Measurements from ENCODE around the gene ACTBL2. TPM values are rescaled to one million over a fixed set of nuclear protein-coding genes. Genes with fewer than 3 reads are reported as not detected.
"Not testable (repeated sequence)": the region's sequence is repeated elsewhere in the genome, so short reads cannot be mapped to it uniquely, and the experiment has no call there.

ACTBL2 gene
- total RNA-seq, 1 experiment from 2014 or later, result 0.13 TPM

DNA sequence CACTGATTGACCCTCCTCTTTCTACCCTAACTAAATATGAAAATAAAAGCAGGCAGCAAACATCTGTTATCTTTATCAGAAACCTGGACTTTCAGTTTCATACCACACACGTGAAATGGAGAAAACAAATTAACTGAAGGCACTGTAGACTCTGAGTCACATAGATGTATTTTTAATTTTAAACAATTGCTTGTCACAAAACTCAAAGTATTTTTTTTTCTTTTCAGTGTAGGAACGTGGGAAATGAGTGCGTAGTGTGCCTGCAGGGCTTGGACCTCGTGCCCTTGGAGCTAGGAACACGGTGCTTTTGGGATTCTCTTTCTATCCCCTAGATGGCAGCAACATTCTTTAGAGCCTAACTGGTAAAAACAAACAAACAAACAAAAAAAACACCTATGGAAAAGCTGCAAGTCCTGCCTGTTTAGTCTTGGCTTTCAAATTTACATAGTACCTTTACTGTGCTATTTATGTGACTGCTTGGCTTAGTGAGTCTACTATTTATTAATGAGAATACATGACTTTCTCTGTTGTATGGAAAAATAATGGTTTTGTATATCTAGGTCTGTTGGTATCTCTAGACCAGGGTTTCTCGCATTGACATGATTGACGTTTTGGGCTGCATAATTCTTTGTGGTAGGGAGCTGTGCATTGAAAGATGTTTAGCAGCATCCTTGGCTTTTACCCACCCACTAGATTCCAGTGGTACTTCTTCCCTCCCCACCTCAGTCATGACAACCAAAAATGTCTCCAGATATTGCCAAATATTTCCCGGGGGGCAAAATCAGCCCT, 16.8 kb upstream of the ACTBL2 start:
- in situ Hi-C loops (cut with HindIII; ENCODE audit: low pct_unique_long_range_greater_than_20kb, low sequenced_read_pairs), result loop anchor here (10.0 kb wide), 1 partner anchor 55 kb away; no protein-coding TSS in a partner anchor
- DNase-seq (ENCODE audit: low read depth, low spot score), result peak; percentile 90

DNA sequence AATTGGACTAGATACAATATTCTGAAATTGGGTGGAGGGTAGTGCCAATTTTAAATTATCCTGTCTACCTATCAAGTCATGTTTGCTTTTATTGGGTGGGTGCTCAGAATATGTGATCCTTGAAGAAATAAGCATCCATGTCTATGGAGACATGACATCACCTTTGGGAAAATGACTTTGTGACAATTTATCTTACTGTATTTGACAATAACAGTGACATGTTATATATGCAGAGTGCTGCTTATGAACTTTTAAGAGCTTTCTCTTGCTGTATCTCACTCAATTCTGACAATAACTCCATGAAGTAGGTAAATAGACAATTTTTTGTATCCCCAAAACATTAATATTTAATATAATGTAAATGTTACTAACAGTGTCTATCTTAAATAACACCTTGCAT, 15.1 kb upstream of the ACTBL2 start:
- no peak for DNase-seq (ENCODE audit: low read depth, low spot score)
- in situ Hi-C loops (cut with HindIII; ENCODE audit: low pct_unique_long_range_greater_than_20kb, low sequenced_read_pairs), result loop anchor here (10.0 kb wide), 1 partner anchor 53 kb away; no protein-coding TSS in a partner anchor

DNA sequence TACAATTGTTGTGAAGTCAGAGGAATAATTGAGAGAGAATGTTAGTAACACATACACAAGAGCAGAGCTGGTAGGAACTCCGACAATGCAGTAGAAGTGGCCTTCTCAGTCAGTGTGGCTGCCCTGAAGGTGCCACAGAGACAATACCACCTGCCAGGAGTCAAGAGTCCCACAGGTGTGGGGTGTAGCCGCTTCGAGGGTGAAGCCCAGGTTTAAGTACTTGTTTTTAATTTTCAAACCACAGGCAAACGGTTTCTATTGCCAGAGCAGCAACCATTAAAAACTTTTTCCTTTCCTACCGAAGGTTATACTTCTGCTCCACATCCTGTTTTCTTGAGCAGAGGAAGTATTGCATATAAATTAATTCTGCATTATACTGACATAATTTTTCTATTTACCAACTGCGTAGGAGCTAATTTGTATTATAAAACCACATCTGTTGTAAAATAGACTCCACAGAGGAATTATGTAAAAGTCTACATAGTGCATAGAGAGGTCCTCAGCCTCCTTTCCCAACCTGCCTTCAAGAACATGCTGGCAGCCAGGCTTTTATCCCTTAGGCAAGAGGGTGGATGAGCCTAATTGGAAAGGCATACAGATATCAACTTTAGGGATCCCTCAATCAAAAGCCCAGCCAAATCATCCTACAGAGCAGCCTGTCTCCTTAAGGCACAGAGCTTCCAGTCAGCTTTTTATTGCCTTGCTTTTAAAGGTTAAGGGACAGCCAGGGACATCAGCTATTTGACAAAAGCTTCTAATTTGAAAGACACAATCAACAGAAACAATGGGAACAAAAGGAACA, 12.9 kb upstream of the ACTBL2 start:
- in situ Hi-C loops (cut with HindIII; ENCODE audit: low pct_unique_long_range_greater_than_20kb, low sequenced_read_pairs), result loop anchor here (10.0 kb wide), 1 partner anchor 51 kb away; no protein-coding TSS in a partner anchor
- peak; percentile 16 for DNase-seq (ENCODE audit: low read depth, low spot score)

DNA sequence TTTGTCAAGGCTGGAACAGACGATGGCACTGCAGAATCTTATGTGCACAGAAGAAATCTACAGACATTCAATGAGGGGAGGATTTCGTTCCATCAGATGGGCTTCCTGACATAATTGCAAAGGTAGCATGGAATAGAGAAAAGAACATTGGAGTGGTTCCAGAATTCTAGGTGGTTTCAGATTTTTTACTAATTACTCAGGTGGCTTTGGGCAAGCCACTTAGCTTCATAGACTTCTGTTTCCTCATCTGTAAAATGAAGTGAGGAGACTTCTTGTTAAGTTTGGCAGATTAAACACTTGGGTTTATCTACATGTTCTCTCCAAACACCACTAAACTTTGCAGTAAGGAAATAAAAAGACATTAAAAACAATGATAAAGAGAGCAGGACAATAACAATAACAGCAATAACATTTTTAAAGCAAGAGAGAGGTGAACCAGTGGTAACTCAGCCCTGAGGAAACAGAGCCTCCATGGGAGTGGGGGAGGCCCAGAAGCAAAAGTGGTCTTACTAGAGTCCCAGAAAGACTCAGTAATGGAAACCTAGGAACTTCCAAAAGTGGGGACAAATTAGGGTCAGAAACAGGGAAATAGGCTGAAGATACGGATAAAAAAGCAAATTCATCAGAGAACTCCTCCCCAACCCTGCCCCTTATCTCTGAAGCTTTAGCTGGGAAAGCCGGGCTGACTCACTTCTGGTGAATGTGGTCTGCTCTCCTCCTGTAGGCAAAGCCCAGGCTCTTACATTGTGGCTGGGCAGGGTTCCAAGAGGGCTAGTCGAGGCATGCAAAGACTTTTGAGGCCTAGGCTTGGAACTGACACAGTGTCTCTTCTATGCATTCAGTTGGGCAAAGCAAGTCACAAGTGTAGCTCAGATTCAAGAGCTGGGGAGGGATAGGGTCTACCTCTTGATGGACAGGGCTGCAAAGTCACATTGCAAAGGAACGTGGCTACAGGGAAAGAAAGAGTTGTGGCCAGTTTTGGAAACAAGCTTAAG, 11.8 kb upstream of the ACTBL2 start:
- in situ Hi-C loops (cut with HindIII; ENCODE audit: low pct_unique_long_range_greater_than_20kb, low sequenced_read_pairs), result loop anchor here (10.0 kb wide), 1 partner anchor 50 kb away; no protein-coding TSS in a partner anchor

DNA sequence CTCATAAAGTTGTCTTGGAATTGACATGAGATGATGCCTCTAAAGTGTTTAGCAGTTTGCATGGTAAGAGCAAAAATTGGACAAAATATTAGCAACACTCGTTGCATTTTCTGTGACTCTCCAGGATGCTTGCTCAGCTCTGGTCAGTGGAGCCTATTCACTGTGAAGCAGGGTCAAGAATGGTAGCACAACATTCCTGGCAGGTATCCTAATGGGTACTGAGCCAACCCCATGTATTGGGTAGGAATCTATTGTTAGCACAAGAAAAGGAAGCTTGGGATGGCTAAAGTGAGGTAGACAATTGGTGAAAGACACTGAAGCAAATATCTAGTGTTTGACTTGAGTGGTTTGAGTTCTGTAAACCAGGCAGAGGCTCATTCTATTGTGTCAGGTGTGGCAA, 10.4 kb upstream of the ACTBL2 start:
- DNase-seq (ENCODE audit: low read depth, low spot score), result no peak
- in situ Hi-C loops (cut with HindIII; ENCODE audit: low pct_unique_long_range_greater_than_20kb, low sequenced_read_pairs), result loop anchor here (10.0 kb wide), 1 partner anchor 48 kb away; no protein-coding TSS in a partner anchor

More for the DNA sequence above, 11.8 kb upstream of the ACTBL2 start:
- DNase-seq (ENCODE audit: low read depth, low spot score), result peak; percentile 95

DNA sequence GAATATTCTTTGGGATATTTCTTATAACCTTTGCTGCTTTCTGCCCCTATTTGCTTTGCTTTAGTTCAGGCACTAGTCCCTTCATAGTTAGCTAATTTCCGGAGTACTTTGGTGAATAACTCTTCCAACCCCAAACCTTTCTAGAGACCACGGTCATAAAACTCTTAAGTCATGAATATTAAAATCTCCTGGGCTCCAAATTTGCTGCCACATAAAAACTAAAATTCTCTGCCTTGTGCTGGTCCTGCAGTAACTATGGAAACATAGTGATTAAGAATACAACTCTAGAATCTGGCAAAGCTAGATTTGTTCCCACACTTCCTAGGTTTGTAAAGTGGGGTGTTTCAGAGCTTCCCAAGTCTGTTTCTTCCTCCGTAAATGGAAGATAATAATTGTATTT, 10.0 kb upstream of the ACTBL2 start:
- in situ Hi-C loops (cut with HindIII; ENCODE audit: low pct_unique_long_range_greater_than_20kb, low sequenced_read_pairs), result loop anchor here (10.0 kb wide), 1 partner anchor 48 kb away; no protein-coding TSS in a partner anchor

DNA sequence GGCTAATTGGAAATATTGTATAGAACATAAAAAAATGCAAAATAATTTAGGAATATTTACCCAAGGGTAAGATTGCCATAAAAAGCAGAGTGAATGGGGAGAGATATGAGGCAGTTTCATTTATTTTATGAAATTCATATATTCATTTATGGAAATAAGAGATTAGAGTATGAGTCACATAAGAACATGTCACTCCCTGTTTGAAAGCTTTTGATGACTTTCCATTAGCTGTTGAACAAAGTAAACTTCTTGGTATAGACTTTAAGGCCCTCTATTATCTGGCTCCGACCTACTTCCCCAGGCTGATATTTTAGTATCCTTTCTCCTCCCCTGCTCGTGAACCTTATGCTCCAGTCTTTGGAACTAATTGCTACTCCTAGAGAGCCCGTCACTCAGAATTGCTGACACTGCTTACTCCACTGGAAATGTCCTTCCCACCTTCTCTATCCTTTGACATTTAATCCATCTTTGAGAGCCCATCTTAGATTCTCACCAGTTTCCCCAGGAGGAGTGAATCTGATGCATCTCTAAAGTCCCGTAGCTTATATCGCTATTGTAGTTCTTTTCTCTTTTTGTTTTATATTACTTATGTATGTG, 8.9 kb upstream of the ACTBL2 start:
- no peak for DNase-seq (ENCODE audit: low read depth, low spot score)
- in situ Hi-C loops (cut with HindIII; ENCODE audit: low pct_unique_long_range_greater_than_20kb, low sequenced_read_pairs), result loop anchor here (10.0 kb wide), 1 partner anchor 47 kb away; no protein-coding TSS in a partner anchor

More for the DNA sequence above, 10.0 kb upstream of the ACTBL2 start:
- DNase-seq (ENCODE audit: low read depth, low spot score), result no peak

DNA sequence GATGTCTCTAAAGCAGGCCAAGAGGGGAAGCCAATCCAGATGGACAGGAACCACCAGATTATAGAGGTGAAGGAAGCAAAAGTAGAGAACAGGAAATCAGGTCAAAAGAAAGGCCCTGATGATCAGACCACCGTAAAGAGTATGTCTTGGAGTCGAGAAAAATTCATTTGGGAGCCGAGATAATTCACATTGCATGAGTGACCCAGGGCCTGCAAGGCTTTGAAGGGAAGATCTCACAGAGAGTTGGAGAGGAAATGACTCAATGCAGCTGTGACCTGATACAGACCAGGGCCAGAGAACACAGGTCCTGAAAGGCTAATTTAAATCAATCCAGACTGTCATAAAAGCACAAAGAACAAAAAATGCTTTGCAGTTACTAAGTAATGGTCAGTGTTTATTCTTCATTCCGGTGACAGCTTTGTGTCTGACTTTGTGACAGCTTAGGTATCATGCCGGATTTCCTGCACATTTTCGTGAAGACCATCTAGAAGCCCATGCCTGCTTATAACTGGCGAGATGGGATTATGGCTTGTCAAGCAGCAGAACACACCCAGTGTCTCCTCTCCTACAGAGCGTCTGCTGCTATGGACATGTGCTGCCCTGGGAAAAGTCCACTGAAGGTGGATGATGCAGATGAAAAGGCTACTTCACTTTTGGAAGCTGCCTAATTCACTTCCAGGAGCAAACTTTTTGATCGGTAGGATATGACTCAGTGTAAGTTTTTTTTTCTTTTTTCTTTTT, 5.8 kb upstream of the ACTBL2 start:
- in situ Hi-C loops (cut with HindIII; ENCODE audit: low pct_unique_long_range_greater_than_20kb, low sequenced_read_pairs), result no loop called here
- no peak for DNase-seq (ENCODE audit: low read depth, low spot score)

DNA sequence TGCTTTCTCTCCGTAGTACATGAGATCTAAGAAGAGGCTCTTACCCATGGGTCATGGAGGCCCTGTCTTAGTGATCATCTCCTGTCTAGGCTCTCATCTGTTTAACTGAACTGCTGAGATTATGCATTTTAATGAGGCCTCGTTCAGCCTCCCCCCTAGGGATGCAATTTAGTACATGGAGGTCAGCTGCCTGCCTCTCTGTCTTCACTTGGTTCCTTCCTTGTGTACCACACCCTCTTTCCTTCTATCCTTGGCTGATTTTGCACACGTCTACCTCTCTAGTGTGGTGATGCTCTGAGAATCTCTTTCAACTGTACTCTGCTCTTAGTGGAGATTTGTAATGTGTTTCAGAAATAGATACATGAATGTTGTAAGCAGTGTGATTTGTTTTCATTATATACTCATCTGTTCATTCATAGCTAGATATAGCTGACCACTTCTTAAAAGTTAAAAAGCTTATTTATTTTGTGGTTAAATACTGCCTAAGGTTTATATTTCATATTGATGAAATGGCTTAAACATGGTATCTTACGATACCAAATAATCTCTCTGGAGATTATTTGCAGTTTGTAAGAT, 3.5 kb upstream of the ACTBL2 start:
- DNase-seq (ENCODE audit: low read depth, low spot score), result no peak
- in situ Hi-C loops (cut with HindIII; ENCODE audit: low pct_unique_long_range_greater_than_20kb, low sequenced_read_pairs), result no loop called here

DNA sequence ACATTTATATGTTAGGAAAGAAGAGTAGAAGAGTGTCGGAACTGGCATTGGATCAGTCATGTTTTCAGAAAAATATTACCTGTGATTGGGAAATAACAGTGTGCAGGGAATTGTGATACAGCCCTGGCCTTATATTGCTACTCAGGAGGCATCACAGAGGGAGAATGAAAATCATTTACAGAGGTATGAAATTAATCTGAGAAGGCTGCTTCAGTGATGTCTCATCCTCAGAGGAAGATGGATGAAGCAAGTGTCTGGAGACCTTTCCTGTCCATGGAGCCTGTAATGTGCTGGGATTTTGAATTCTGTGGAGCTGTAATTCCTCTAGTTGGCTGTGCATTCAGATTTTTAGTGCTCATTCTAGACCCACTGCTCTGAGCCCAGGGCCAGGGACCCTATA, 3.8 kb downstream of the ACTBL2 start:
- in situ Hi-C loops (cut with HindIII; ENCODE audit: low pct_unique_long_range_greater_than_20kb, low sequenced_read_pairs), result no loop called here
- no peak for DNase-seq (ENCODE audit: low read depth, low spot score)

DNA sequence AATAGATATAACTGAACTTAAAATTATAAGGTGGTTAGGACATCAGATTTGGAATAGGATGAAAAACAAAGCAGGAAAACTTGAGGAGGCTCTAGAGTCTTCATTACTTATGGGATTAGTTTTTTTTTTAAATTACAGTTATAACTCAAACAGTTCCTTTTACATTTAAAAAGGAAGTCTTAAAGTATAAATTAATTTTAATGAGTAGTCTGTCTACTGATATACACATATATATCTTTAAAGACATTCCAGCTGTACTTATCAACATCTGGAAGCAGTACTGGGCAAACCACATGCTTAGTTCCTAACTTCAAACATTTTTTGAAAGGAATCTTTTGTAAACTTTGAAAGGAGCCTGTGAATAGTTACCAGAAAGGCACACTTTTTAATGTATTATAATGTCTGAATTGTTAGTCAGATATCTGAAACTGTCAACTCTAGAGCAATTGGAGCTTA, 6.0 kb downstream of the ACTBL2 start:
- no peak for DNase-seq (ENCODE audit: low read depth, low spot score)
- in situ Hi-C loops (cut with HindIII; ENCODE audit: low pct_unique_long_range_greater_than_20kb, low sequenced_read_pairs), result no loop called here

DNA sequence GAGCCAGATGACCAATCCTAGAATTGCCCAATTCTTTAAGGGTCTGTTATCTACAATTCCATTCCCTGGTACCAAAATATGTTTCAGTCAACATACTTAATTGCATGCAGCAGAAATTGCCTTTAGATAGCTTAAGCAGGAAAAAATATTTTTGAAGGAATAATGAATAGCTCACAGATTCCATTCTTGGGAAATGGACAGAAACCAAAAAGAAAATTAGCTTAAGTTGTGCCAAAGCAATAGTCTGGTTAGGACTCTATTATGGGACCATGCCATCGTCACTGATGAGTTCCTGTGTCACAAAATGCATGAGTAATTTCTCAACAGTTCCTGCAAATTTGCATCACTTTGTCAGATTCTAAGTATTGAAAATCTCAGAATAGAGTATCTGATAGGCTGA, 12.3 kb downstream of the ACTBL2 start:
- no peak for DNase-seq (ENCODE audit: low read depth, low spot score)
- in situ Hi-C loops (cut with HindIII; ENCODE audit: low pct_unique_long_range_greater_than_20kb, low sequenced_read_pairs), result no loop called here

DNA sequence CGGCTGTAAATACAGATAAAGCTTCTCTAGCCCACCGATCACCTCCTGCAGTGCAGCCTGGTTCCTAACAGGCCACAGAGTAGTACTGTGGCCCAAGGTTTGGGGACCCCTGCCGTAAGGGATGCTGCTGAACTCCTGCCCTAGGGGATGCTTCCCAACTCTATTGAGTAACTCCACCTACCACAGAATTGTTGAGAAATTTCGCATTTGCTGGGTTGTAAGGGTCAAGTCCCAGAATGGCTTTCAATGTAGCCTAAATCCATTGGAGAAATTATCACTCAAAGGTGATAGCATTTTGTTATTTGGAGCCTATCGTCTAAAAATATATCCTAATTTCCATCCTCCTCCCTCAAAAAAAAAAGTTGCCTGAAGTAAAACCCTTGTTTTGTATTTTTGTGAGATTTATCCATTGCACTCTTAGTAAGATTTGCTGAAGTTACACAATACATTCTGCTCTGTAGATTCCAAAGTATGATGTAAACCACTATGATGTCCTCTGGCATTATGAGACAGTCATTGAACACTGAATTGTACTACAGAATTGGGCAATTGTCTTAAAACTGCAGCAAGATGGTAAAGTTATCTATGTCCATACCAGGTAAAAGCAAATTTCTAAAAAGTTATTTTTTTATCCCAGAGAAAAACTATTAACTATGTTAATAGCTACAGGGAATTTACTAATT, 14.0 kb downstream of the ACTBL2 start:
- in situ Hi-C loops (cut with HindIII; ENCODE audit: low pct_unique_long_range_greater_than_20kb, low sequenced_read_pairs), result no loop called here
- DNase-seq (ENCODE audit: low read depth, low spot score), result no peak

DNA sequence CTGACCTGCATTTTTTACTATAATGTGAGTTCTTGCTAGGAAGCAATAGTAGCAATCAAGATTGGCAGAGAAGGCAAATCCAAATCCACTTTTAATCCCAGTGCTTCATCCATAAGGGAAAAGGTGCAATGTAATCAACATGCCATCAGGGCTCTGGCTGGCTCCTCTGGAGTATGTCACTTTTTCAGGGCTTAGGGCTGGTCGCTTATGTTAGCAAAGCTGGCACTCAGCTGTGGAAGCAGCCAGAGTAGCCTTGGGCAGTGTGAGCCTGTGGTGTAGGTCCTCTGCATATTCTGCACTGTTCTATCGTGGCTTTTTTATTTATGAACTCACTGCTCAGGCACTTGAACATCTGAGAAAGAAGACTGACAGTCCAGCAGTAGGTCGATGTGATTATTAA, 16.1 kb downstream of the ACTBL2 start:
- in situ Hi-C loops (cut with HindIII; ENCODE audit: low pct_unique_long_range_greater_than_20kb, low sequenced_read_pairs), result no loop called here
- no peak for DNase-seq (ENCODE audit: low read depth, low spot score)

DNA sequence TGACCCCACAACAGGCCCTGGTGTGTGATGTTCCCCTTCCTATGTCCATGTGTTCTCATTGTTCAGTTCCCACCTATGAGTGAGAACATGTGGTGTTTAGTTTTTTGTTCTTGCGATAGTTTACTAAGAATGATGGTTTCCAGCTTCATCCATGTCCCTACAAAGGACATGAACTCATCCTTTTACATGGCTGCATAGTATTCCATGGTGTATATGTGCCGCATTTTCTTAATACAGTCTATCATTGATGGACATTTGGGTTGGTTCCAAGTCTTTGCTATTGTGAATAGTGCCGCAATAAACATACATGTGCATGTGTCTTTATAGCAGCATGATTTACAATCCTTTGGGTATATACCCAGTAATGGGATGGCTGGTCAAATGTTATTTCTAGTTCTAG, 22.6 kb downstream of the ACTBL2 start:
- DNase-seq (ENCODE audit: low read depth, low spot score); in situ Hi-C loops (cut with HindIII; ENCODE audit: low pct_unique_long_range_greater_than_20kb, low sequenced_read_pairs): not testable (repeated sequence)
